Ectodermal cell (in vitro differentiated cells): ENCODE results near the gene RRM1. TPM values are rescaled to one million over a fixed set of nuclear protein-coding genes. Genes with fewer than 3 reads are reported as not detected.
A peak's percentile ranks its signal among the peaks of the same experiment; 100 is the strongest.
"Not testable (repeated sequence)": the region's sequence is repeated elsewhere in the genome, so short reads cannot be mapped to it uniquely, and the experiment has no call there.

Source experiments
- H3K27ac ChIP-seq: 2 replicates; pipeline ENCODE4 v1.7.0; 2013; ENCODE audit warnings: mild to moderate bottlenecking, low read depth, low read length; ENCODE audit not compliant: insufficient read depth, poor library complexity, severe bottlenecking
- H3K27me3 ChIP-seq: 2 replicates; pipeline ENCODE4 v1.7.0; 2013; ENCODE audit warnings: mild to moderate bottlenecking, low read length; ENCODE audit not compliant: insufficient read depth, control insufficient read depth, poor library complexity, severe bottlenecking
- H3K36me3 ChIP-seq: one replicate; pipeline ENCODE4 v1.7.0; 2013; ENCODE audit warnings: low read length; ENCODE audit not compliant: control insufficient read depth, insufficient read depth
- H3K4me1 ChIP-seq: one replicate; pipeline ENCODE4 v1.7.0; 2013; ENCODE audit warnings: low read length; ENCODE audit not compliant: control insufficient read depth, insufficient read depth
- H3K4me3 ChIP-seq: 2 replicates; pipeline ENCODE4 v1.7.0; 2013; ENCODE audit warnings: low read depth, low read length, control low read depth; ENCODE audit not compliant: insufficient read depth
- H3K9me3 ChIP-seq: 2 replicates; pipeline ENCODE4 v1.7.0; 2013; ENCODE audit warnings: mild to moderate bottlenecking, low read length, moderate library complexity; ENCODE audit not compliant: control insufficient read depth
- WGBS, 2 experiments: methylation state at CpG; one replicate each; pipeline ENCODE4 v1.1.7; 2013; ENCODE audit warnings: missing lambda C conversion rate in 2 of 2; 5-methylcytosine and 5-hydroxymethylcytosine counted together
- polyA plus RNA-seq, 4 experiments: library from polyadenylated mRNA; stranded (reverse); fragments of 50-300 nt; gene quantifications; one replicate each; pipeline ENCODE4 v1.2.3, GENCODE V29; 2013

Gene RRM1
- polyA plus RNA-seq (2013, experiment 1 of 4), result 161 TPM
- 169 TPM for polyA plus RNA-seq (2013, experiment 2 of 4)
- polyA plus RNA-seq (2013, experiment 3 of 4), result 128 TPM
- 138 TPM for polyA plus RNA-seq (2013, experiment 4 of 4)

GRCh38 chr11:4094348-4095291 lies at the start of gene RRM1:
Gene RRM1 (plus strand): TSS chr11:4094799. CDS start chr11:4095013, 214 bp downstream.
- Histone ChIP-seq H3K4me1 (no peaks in the 10 kb centered on the region), H3K27ac (peak within 1 kb of the TSS; percentile 88), H3K4me3 (peak within 1 kb of the TSS; percentile 68), H3K9me3 (no peaks in the 10 kb centered on the region), H3K36me3 (no peaks in the 10 kb centered on the region), H3K27me3 (no peaks in the 10 kb centered on the region)
- 0% methylated on average over 74 of the region's 74 CpGs for WGBS, 2 experiments

- no peaks in the 10 kb centered on the region for H3K9me3 ChIP-seq
- H3K4me1 ChIP-seq, result no peaks in the 10 kb centered on the region
- no peak overlapping the region for H3K4me3 ChIP-seq
- H3K27me3 ChIP-seq, result no peaks in the 10 kb centered on the region
- no peaks in the 10 kb centered on the region for H3K36me3 ChIP-seq
- 77 to 79% methylated on average over 4 of the region's 4 CpGs for WGBS, 2 experiments
- no peak overlapping the region for H3K27ac ChIP-seq
These were observed 49.5 kb upstream of the RRM1 start for GRCh38 chr11:4044976-4045646.

- Histone ChIP-seq H3K36me3 (no peaks in the 10 kb centered on the region), H3K27me3 (no peaks in the 10 kb centered on the region), H3K9me3 (no peaks in the 10 kb centered on the region), H3K4me3 (no peak overlapping the region), H3K27ac (no peak overlapping the region), H3K4me1 (no peaks in the 10 kb centered on the region)
These were observed 46.3 kb upstream of the RRM1 start for GRCh38 chr11:4048340-4048739.

- WGBS, 2 experiments, result 98 to 100% methylated on average over 2 to 4 of the region's 4 CpGs
- Histone ChIP-seq H3K27me3 (no peaks in the 10 kb centered on the region), H3K4me1 (no peaks in the 10 kb centered on the region), H3K9me3 (no peaks in the 10 kb centered on the region), H3K36me3 (no peaks in the 10 kb centered on the region), H3K27ac (no peak overlapping the region), H3K4me3 (no peak overlapping the region)
These were observed 45.6 kb upstream of the RRM1 start for GRCh38 chr11:4049006-4049405.

GRCh38 chr11:4050138-4050537 lies 44.5 kb upstream of the RRM1 start:
- H3K4me3 ChIP-seq, result no peak overlapping the region
- WGBS, 2 experiments, result 97 to 100% methylated on average over 1 of the region's 1 CpG
- no peaks in the 10 kb centered on the region for H3K36me3 ChIP-seq
- H3K9me3 ChIP-seq, result no peaks in the 10 kb centered on the region
- no peaks in the 10 kb centered on the region for H3K4me1 ChIP-seq
- H3K27ac ChIP-seq, result no peak overlapping the region
- no peaks in the 10 kb centered on the region for H3K27me3 ChIP-seq

- not testable (repeated sequence) for H3K36me3 ChIP-seq, H3K9me3 ChIP-seq, H3K4me1 ChIP-seq, H3K27ac ChIP-seq, H3K27me3 ChIP-seq, H3K4me3 ChIP-seq
- 81 to 96% methylated on average over 3 to 4 of the region's 4 CpGs for WGBS, 2 experiments
These were observed 41.4 kb upstream of the RRM1 start for GRCh38 chr11:4053200-4053599.

GRCh38 chr11:4054643-4055042 lies 40.0 kb upstream of the RRM1 start:
- Histone ChIP-seq H3K9me3 (no peaks in the 10 kb centered on the region), H3K4me1 (no peaks in the 10 kb centered on the region), H3K4me3 (no peak overlapping the region), H3K36me3 (no peaks in the 10 kb centered on the region), H3K27ac (no peak overlapping the region), H3K27me3 (no peaks in the 10 kb centered on the region)
- WGBS, 2 experiments, result 97 to 98% methylated on average over 1 of the region's 1 CpG

- Histone ChIP-seq H3K4me3 (no peak overlapping the region), H3K27ac (no peak overlapping the region), H3K27me3 (no peaks in the 10 kb centered on the region), H3K36me3 (no peaks in the 10 kb centered on the region), H3K9me3 (no peaks in the 10 kb centered on the region), H3K4me1 (no peaks in the 10 kb centered on the region)
- 88 to 90% methylated on average over 1 of the region's 1 CpG for WGBS, 2 experiments
These were observed 35.2 kb upstream of the RRM1 start for GRCh38 chr11:4059424-4059823.

- no peak overlapping the region for H3K27ac ChIP-seq
- H3K27me3 ChIP-seq, result no peaks in the 10 kb centered on the region
- 95 to 96% methylated on average over 3 to 4 of the region's 4 CpGs for WGBS, 2 experiments
- no peaks in the 10 kb centered on the region for H3K9me3 ChIP-seq
- no peaks in the 10 kb centered on the region for H3K4me1 ChIP-seq
- H3K4me3 ChIP-seq, result no peak overlapping the region
- H3K36me3 ChIP-seq, result no peaks in the 10 kb centered on the region
These were observed 34.2 kb upstream of the RRM1 start for GRCh38 chr11:4060182-4060923.

GRCh38 chr11:4061700-4062099 lies 32.9 kb upstream of the RRM1 start:
- no peaks in the 10 kb centered on the region for H3K36me3 ChIP-seq
- 88 to 92% methylated on average over 1 of the region's 1 CpG for WGBS, 2 experiments
- H3K4me1 ChIP-seq, result no peaks in the 10 kb centered on the region
- H3K27ac ChIP-seq, result no peak overlapping the region
- no peaks in the 10 kb centered on the region for H3K27me3 ChIP-seq
- H3K4me3 ChIP-seq, result no peak overlapping the region
- no peaks in the 10 kb centered on the region for H3K9me3 ChIP-seq
